ENCODE results near the gene TOP1.

Gene TOP1

DNA sequence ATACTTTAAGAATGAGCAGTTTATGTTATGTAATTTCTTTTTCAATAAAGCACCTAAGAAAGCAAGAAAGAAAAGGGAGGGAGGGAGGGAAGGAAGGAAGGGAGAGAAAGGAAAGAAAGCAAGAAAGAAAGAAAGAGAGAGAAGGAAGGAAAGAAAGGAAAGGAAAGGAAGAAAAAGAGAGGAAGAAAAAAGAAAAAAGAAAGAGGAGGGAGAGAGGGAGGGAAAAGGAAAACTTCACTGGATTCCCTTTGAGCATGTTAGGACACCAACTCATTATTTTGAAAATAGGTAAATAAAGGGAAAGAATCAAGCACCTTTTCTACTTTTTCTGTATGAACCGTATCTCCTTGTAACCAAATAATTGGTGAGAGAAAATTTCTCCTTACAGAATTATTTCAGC lies 32.3 kb upstream of the TOP1 start:
- Histone ChIP-seq H3K9me3 (ENCODE audit: control insufficient read depth, insufficient read depth, low read depth, low read length) (no peaks in the 10 kb centered on the region), H3K36me3 (ENCODE audit: control insufficient read depth in 2 of 2, insufficient read depth in 1 of 2, low read length in 2 of 2) (no peaks in the 10 kb centered on the region), H3K4me1 (ENCODE audit: control insufficient read depth, insufficient read depth, low read length) (no peaks in the 10 kb centered on the region), H3K27ac (ENCODE audit: extremely low read depth, low read depth, low read length) (no peak overlapping the region), H3K4me3 (ENCODE audit: low read depth, low read length) (no peak overlapping the region)
- POLR2A ChIA-PET: no interaction called here
- CTCF ChIA-PET: no interaction called here
- TF ChIP-seq ZNF664 (tag by site-specific recombination; IDR thresholded peaks at IDR 0.05) (no peak), ZNF366 (tag by site-specific recombination; conservative IDR thresholded peaks at IDR 0.05) (peak; percentile 55; the same call in 1 of the 2 replicates), PRDM1 (tag by site-specific recombination; IDR thresholded peaks at IDR 0.05) (peak; percentile 84)

DNA sequence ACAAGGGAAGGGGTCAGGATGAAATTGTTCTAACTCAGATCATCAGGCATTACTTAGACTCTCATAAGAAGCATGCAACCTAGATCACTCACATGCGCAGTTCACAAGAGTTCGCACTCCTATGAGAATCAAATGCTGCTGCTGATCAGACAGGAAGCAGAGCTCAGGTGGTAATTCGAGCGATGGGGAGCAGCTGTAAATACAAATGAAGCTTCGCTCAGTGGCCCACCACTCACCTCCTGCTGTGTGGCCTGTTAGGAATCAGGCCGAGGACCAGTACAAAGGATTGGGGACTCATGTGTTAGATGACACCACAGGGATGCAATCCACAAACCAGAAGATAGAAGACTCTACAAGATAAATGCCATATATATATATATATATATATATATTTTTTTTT lies 31.5 kb upstream of the TOP1 start:
- Histone ChIP-seq H3K9me3 (ENCODE audit: control insufficient read depth, insufficient read depth, low read depth, low read length) (no peaks in the 10 kb centered on the region), H3K36me3 (ENCODE audit: control insufficient read depth in 2 of 2, insufficient read depth in 1 of 2, low read length in 2 of 2) (no peaks in the 10 kb centered on the region), H3K27ac (ENCODE audit: extremely low read depth, low read depth, low read length) (no peak overlapping the region), H3K4me1 (ENCODE audit: control insufficient read depth, insufficient read depth, low read length) (no peaks in the 10 kb centered on the region), H3K4me3 (ENCODE audit: low read depth, low read length) (no peak overlapping the region)
- TF ChIP-seq ZNF354C (tag by site-specific recombination; IDR thresholded peaks at IDR 0.05; ENCODE audit: borderline replicate concordance, low read depth): no peak
- peak; percentile 90 for TF ChIP-seq ZNF610 (tag by site-specific recombination; IDR thresholded peaks at IDR 0.05; ENCODE audit: borderline replicate concordance)
- TF ChIP-seq, protein P1, sequence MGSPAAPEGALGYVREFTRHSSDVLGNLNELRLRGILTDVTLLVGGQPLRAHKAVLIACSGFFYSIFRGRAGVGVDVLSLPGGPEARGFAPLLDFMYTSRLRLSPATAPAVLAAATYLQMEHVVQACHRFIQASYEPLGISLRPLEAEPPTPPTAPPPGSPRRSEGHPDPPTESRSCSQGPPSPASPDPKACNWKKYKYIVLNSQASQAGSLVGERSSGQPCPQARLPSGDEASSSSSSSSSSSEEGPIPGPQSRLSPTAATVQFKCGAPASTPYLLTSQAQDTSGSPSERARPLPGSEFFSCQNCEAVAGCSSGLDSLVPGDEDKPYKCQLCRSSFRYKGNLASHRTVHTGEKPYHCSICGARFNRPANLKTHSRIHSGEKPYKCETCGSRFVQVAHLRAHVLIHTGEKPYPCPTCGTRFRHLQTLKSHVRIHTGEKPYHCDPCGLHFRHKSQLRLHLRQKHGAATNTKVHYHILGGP (tag by site-specific recombination; IDR thresholded peaks at IDR 0.05): no peak
- POLR2A ChIA-PET: no interaction called here
- CTCF ChIA-PET: no interaction called here

DNA sequence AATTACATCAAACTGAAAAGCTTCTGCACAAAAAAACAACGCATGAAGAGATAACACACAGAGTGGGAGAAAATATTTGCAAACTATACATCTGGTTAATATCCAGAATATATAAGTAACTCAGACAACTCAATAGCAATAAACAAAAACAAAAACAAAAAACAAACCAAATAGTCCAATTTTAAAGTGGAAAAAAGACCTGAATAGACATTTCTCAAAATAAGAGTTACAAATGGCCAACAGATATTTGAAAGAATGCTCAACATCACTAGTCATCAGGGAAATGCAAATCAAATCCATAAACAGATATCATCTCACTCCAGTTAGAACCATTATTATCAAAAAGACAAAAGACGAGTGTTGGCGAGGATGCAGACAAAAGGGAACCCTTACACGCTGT lies 28.8 kb upstream of the TOP1 start:
- Histone ChIP-seq H3K9me3 (ENCODE audit: control insufficient read depth, insufficient read depth, low read depth, low read length) (no peaks in the 10 kb centered on the region), H3K4me1 (ENCODE audit: control insufficient read depth, insufficient read depth, low read length) (peaks cover 7% of the 10 kb centered on the region), H3K27ac (ENCODE audit: extremely low read depth, low read depth, low read length) (no peak overlapping the region), H3K36me3 (ENCODE audit: control insufficient read depth in 2 of 2, insufficient read depth in 1 of 2, low read length in 2 of 2) (no peaks in the 10 kb centered on the region), H3K4me3 (ENCODE audit: low read depth, low read length) (no peak overlapping the region)
- CTCF ChIA-PET: interaction anchor here (1.0 kb wide), 1 partner anchor 9 kb away, joined by 5 read pairs; no protein-coding TSS in a partner anchor
- TF ChIP-seq, protein P2, sequence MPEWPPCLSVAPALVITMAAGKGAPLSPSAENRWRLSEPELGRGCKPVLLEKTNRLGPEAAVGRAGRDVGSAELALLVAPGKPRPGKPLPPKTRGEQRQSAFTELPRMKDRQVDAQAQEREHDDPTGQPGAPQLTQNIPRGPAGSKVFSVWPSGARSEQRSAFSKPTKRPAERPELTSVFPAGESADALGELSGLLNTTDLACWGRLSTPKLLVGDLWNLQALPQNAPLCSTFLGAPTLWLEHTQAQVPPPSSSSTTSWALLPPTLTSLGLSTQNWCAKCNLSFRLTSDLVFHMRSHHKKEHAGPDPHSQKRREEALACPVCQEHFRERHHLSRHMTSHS (tag by site-specific recombination; IDR thresholded peaks at IDR 0.05): no peak
- TF ChIP-seq TRIM28 (IDR thresholded peaks at IDR 0.05; ENCODE audit: borderline replicate concordance, low read length) (no peak), KLF16 (tag by site-specific recombination; IDR thresholded peaks at IDR 0.05) (no peak), ZNF121 (tag by site-specific recombination; IDR thresholded peaks at IDR 0.05) (no peak), ZNF610 (tag by site-specific recombination; IDR thresholded peaks at IDR 0.05; ENCODE audit: borderline replicate concordance) (no peak), ZNF404 (tag by site-specific recombination; IDR thresholded peaks at IDR 0.05) (no peak), ZEB2 (tag by site-specific recombination; IDR thresholded peaks at IDR 0.05) (no peak), ZNF544 (tag by site-specific recombination; IDR thresholded peaks at IDR 0.05) (no peak), ZSCAN16 (tag by site-specific recombination; IDR thresholded peaks at IDR 0.05) (no peak)
- TF ChIP-seq, protein P3, sequence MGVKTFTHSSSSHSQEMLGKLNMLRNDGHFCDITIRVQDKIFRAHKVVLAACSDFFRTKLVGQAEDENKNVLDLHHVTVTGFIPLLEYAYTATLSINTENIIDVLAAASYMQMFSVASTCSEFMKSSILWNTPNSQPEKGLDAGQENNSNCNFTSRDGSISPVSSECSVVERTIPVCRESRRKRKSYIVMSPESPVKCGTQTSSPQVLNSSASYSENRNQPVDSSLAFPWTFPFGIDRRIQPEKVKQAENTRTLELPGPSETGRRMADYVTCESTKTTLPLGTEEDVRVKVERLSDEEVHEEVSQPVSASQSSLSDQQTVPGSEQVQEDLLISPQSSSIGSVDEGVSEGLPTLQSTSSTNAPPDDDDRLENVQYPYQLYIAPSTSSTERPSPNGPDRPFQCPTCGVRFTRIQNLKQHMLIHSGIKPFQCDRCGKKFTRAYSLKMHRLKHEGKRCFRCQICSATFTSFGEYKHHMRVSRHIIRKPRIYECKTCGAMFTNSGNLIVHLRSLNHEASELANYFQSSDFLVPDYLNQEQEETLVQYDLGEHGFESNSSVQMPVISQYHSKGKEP (tag by site-specific recombination; IDR thresholded peaks at IDR 0.05): no peak
- TF ChIP-seq, protein P4, sequence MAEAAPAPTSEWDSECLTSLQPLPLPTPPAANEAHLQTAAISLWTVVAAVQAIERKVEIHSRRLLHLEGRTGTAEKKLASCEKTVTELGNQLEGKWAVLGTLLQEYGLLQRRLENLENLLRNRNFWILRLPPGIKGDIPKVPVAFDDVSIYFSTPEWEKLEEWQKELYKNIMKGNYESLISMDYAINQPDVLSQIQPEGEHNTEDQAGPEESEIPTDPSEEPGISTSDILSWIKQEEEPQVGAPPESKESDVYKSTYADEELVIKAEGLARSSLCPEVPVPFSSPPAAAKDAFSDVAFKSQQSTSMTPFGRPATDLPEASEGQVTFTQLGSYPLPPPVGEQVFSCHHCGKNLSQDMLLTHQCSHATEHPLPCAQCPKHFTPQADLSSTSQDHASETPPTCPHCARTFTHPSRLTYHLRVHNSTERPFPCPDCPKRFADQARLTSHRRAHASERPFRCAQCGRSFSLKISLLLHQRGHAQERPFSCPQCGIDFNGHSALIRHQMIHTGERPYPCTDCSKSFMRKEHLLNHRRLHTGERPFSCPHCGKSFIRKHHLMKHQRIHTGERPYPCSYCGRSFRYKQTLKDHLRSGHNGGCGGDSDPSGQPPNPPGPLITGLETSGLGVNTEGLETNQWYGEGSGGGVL (tag by site-specific recombination; IDR thresholded peaks at IDR 0.05): no peak
- POLR2A ChIA-PET: no interaction called here

Measured in HEK293 (cell line).